ENCODE measurements around the gene PDZD7. TPM values are rescaled to one million over a fixed set of nuclear protein-coding genes. Genes with fewer than 3 reads are reported as not detected.

The PDZD7 gene
- total and polyA plus RNA-seq, 2 donors from 2014 or later = 1.6 to 1.9 TPM

- Histone ChIP-seq H3K4me1 (ENCODE audit: control insufficient read depth in 2 of 3, insufficient read depth in 2 of 3, low read depth in 1 of 3, low read length in 3 of 3) (peaks cover 3 to 14% (median 13%) of the 10 kb centered on the region in 3 donors), H3K27ac (ENCODE audit: low read depth in 2 of 2, low read length in 2 of 2) (no peak overlapping the region), H3K36me3 (ENCODE audit: control insufficient read depth in 2 of 3, insufficient read depth in 3 of 3, low read length in 3 of 3) (peaks cover 4 to 10% (median 4%) of the 10 kb centered on the region in 3 donors), H3K27me3 (ENCODE audit: control insufficient read depth, insufficient read depth, low read length) (no peaks in the 10 kb centered on the region), H3K9ac (ENCODE audit: low read length in 3 of 3) (no peak overlapping the region), H3K9me3 (ENCODE audit: control insufficient read depth in 2 of 3, insufficient read depth in 1 of 3, low read length in 3 of 3) (no peaks in the 10 kb centered on the region), H3K4me3 (ENCODE audit: low read length in 3 of 3) (no peak overlapping the region)
- FAIRE-seq = no peak
- intact Hi-C loops (cut with DNase I) = no loop called here
- no peak for DNase-seq
- TF ChIP-seq CTCF (IDR thresholded peaks at IDR 0.05; ENCODE audit: borderline replicate concordance, extremely low read depth, insufficient read depth) = no peak
Measured at GRCh38 chr10:100965820-100966219, 65.1 kb downstream of the PDZD7 start.

GRCh38 chr10:100963826-100964225, 67.1 kb downstream of the PDZD7 start:
- no peaks in the 10 kb centered on the region for H3K27me3 ChIP-seq (ENCODE audit: control insufficient read depth, insufficient read depth, low read length)
- TF ChIP-seq CTCF (IDR thresholded peaks at IDR 0.05; ENCODE audit: borderline replicate concordance, extremely low read depth, insufficient read depth) = no peak
- no peak overlapping the region for H3K4me3 ChIP-seq (ENCODE audit: low read length in 3 of 3)
- no peaks in the 10 kb centered on the region for H3K9me3 ChIP-seq (ENCODE audit: control insufficient read depth in 2 of 3, insufficient read depth in 1 of 3, low read length in 3 of 3)
- no peak for DNase-seq
- FAIRE-seq = no peak
- H3K4me1 ChIP-seq (ENCODE audit: control insufficient read depth in 2 of 3, insufficient read depth in 2 of 3, low read depth in 1 of 3, low read length in 3 of 3) = peaks cover 0 to 6% (median 5%) of the 10 kb centered on the region in 3 donors
- H3K27ac ChIP-seq (ENCODE audit: low read depth in 2 of 2, low read length in 2 of 2) = no peak overlapping the region
- H3K36me3 ChIP-seq (ENCODE audit: control insufficient read depth in 2 of 3, insufficient read depth in 3 of 3, low read length in 3 of 3) = peaks cover 4 to 25% (median 7%) of the 10 kb centered on the region in 3 donors
- intact Hi-C loops (cut with DNase I) = no loop called here
- H3K9ac ChIP-seq (ENCODE audit: low read length in 3 of 3) = no peak overlapping the region

GRCh38 chr10:100962351-100963080, 68.4 kb downstream of the PDZD7 start:
- Histone ChIP-seq H3K9me3 (ENCODE audit: control insufficient read depth in 2 of 3, insufficient read depth in 1 of 3, low read length in 3 of 3) (no peaks in the 10 kb centered on the region), H3K4me1 (ENCODE audit: control insufficient read depth in 2 of 3, insufficient read depth in 2 of 3, low read depth in 1 of 3, low read length in 3 of 3) (no peaks in the 10 kb centered on the region), H3K9ac (ENCODE audit: low read length in 3 of 3) (no peak overlapping the region), H3K27me3 (ENCODE audit: control insufficient read depth, insufficient read depth, low read length) (no peaks in the 10 kb centered on the region), H3K4me3 (ENCODE audit: low read length in 3 of 3) (no peak overlapping the region), H3K36me3 (ENCODE audit: control insufficient read depth in 2 of 3, insufficient read depth in 3 of 3, low read length in 3 of 3) (peaks cover 6 to 32% (median 7%) of the 10 kb centered on the region in 3 donors), H3K27ac (ENCODE audit: low read depth in 2 of 2, low read length in 2 of 2) (no peak overlapping the region)
- TF ChIP-seq CTCF (IDR thresholded peaks at IDR 0.05; ENCODE audit: borderline replicate concordance, extremely low read depth, insufficient read depth) = no peak
- FAIRE-seq (no peak), DNase-seq (no peak)
- intact Hi-C loops (cut with DNase I) = no loop called here

All from kidney (tissue), 14 donors.